Fibroblast of lung (primary cell): ENCODE results near the gene DPP10. TPM values are rescaled to one million over a fixed set of nuclear protein-coding genes. Genes with fewer than 3 reads are reported as not detected.

Source experiments
- DNase-seq, 2 donors: peaks; one replicate each; pipeline versions ENCODE4 v3.0.0 to v3.0.0-alpha.2; 2010; ENCODE audit warnings: low read depth in 2 of 2
- H2AFZ ChIP-seq: 2 replicates; pipeline ENCODE4 v1.5.1; 2012; ENCODE audit warnings: low read length, control low read depth, inconsistent platforms
- H3K27ac ChIP-seq: 2 replicates; pipeline ENCODE4 v1.5.1; 2011; ENCODE audit warnings: low read length, control low read depth; ENCODE audit not compliant: insufficient read depth
- H3K27me3 ChIP-seq: 2 replicates; pipeline ENCODE4 v1.5.1; 2011; ENCODE audit warnings: mild to moderate bottlenecking, low read length; ENCODE audit not compliant: control insufficient read depth, insufficient read depth
- H3K36me3 ChIP-seq: 2 replicates; pipeline ENCODE4 v1.5.1; 2011; ENCODE audit warnings: low read length; ENCODE audit not compliant: control insufficient read depth, insufficient read depth
- H3K4me1 ChIP-seq: 2 replicates; pipeline ENCODE4 v1.5.1; 2011; ENCODE audit warnings: low read length; ENCODE audit not compliant: control insufficient read depth, insufficient read depth; ENCODE audit errors: extremely low read depth
- H3K4me2 ChIP-seq: 2 replicates; pipeline ENCODE4 v1.5.1; 2011; ENCODE audit warnings: low read length, control low read depth; ENCODE audit not compliant: insufficient read depth; ENCODE audit errors: extremely low read depth
- H3K4me3 ChIP-seq, 4 experiments: fragments of 200-600 bp in 1 of 4; sonication (generic) in 1 of 4; replicated peaks in 1 of 4; 2 replicates each; pipeline ENCODE4 v1.5.1; 2011 to 2016; ENCODE audit warnings: low read length in 4 of 4, low read depth in 3 of 4, mild to moderate bottlenecking in 3 of 4, control low read depth in 2 of 4, inconsistent platforms in 1 of 4, mixed read lengths in 1 of 4; ENCODE audit not compliant: insufficient read depth in 1 of 4; ENCODE audit errors: control extremely low read depth in 1 of 4
- H3K79me2 ChIP-seq: 2 replicates; pipeline ENCODE4 v1.5.1; 2012; ENCODE audit warnings: mild to moderate bottlenecking, low read length, inconsistent platforms; ENCODE audit not compliant: control insufficient read depth, insufficient read depth
- H3K9ac ChIP-seq: 2 replicates; pipeline ENCODE4 v1.5.1; 2011; ENCODE audit warnings: mild to moderate bottlenecking, low read length, control low read depth; ENCODE audit not compliant: insufficient read depth
- H3K9me3 ChIP-seq: 2 replicates; pipeline ENCODE4 v1.5.1; 2012; ENCODE audit warnings: low read depth, low read length; ENCODE audit not compliant: control insufficient read depth, insufficient read depth
- H4K20me1 ChIP-seq: 2 replicates; pipeline ENCODE4 v1.5.1; 2011; ENCODE audit warnings: low read length; ENCODE audit not compliant: control insufficient read depth, insufficient read depth; ENCODE audit errors: extremely low read depth
- CTCF ChIP-seq, 2 donors: IDR thresholded peaks in 1 of 2; conservative IDR thresholded peaks in 1 of 2; 1 replicate in 1 of 2; 2 replicates in 1 of 2; pipeline ENCODE4 v1.5.1; 2011 to 2012; ENCODE audit warnings: low read length in 2 of 2, control low read depth in 1 of 2, inconsistent platforms in 1 of 2, low read depth in 1 of 2, mild to moderate bottlenecking in 1 of 2
- EZH2 ChIP-seq: IDR thresholded peaks from 2 replicates; pipeline ENCODE4 v1.5.1; 2012; ENCODE audit warnings: low read length, control low read depth, mild to moderate bottlenecking; ENCODE audit errors: missing control alignments
- polyA plus RNA-seq, 2 donors: library from polyadenylated mRNA; depleted of rRNA in 1 of 2; stranded (reverse) in 1 of 2; unstranded in 1 of 2; fragments of >200 nt; gene quantifications; 2 replicates each; pipeline ENCODE4 v1.2.1, GENCODE V29; 2011 to 2012; ENCODE audit warnings: missing spikeins in 1 of 2
- total RNA-seq: library from RNA; depleted of rRNA; stranded (reverse); fragments of >200 nt; gene quantifications from 2 replicates; pipeline ENCODE4 v1.2.1, GENCODE V29; 2014

The DPP10 gene
- total and polyA plus RNA-seq, 2 donors (not counting 1 experiment from before 2014, with no cell fraction given) = not detected

- Histone ChIP-seq H3K9ac (no peak overlapping the region), H3K27me3 (no peaks in the 10 kb centered on the region), H3K4me2 (no peak overlapping the region), H3K9me3 (no peaks in the 10 kb centered on the region), H3K79me2 (no peaks in the 10 kb centered on the region), H3K27ac (no peak overlapping the region), H4K20me1 (no peaks in the 10 kb centered on the region), H3K4me3 (no peak overlapping the region), H2AFZ (no peak overlapping the region), H3K4me1 (no peaks in the 10 kb centered on the region), H3K36me3 (no peaks in the 10 kb centered on the region)
- no peak for TF ChIP-seq EZH2
- TF ChIP-seq CTCF (conservative IDR thresholded peaks at IDR 0.05 in 1 of 2, IDR thresholded peaks at IDR 0.05 in 1 of 2; ENCODE audit: low read depth in 1 of 2, low read length in 2 of 2) = no peak
- no peak for DNase-seq
Observed at GRCh38 chr2:114457956-114458355, 15.5 kb downstream of the DPP10 start.

- H3K9ac ChIP-seq = no peak overlapping the region
- no peaks in the 10 kb centered on the region for H3K79me2 ChIP-seq
- TF ChIP-seq EZH2 = no peak
- no peak for TF ChIP-seq CTCF (conservative IDR thresholded peaks at IDR 0.05 in 1 of 2, IDR thresholded peaks at IDR 0.05 in 1 of 2; ENCODE audit: low read depth in 1 of 2, low read length in 2 of 2)
- no peaks in the 10 kb centered on the region for H3K9me3 ChIP-seq
- H2AFZ ChIP-seq = no peak overlapping the region
- H3K4me3 ChIP-seq = no peak overlapping the region
- no peak overlapping the region for H3K27ac ChIP-seq
- no peak for DNase-seq
- no peaks in the 10 kb centered on the region for H4K20me1 ChIP-seq
- H3K4me2 ChIP-seq = no peak overlapping the region
- H3K36me3 ChIP-seq = no peaks in the 10 kb centered on the region
- H3K4me1 ChIP-seq = no peaks in the 10 kb centered on the region
- H3K27me3 ChIP-seq = no peaks in the 10 kb centered on the region
Observed at GRCh38 chr2:114461116-114461515, 18.7 kb downstream of the DPP10 start.

- no peak for DNase-seq
- no peak overlapping the region for H3K9ac ChIP-seq
- H3K27me3 ChIP-seq = no peaks in the 10 kb centered on the region
- H3K27ac ChIP-seq = no peak overlapping the region
- no peaks in the 10 kb centered on the region for H3K36me3 ChIP-seq
- H3K9me3 ChIP-seq = no peaks in the 10 kb centered on the region
- H2AFZ ChIP-seq = no peak overlapping the region
- TF ChIP-seq EZH2 = no peak
- no peak for TF ChIP-seq CTCF (conservative IDR thresholded peaks at IDR 0.05 in 1 of 2, IDR thresholded peaks at IDR 0.05 in 1 of 2; ENCODE audit: low read depth in 1 of 2, low read length in 2 of 2)
- no peaks in the 10 kb centered on the region for H3K79me2 ChIP-seq
- no peaks in the 10 kb centered on the region for H3K4me1 ChIP-seq
- H3K4me2 ChIP-seq = no peak overlapping the region
- no peak overlapping the region for H3K4me3 ChIP-seq
- H4K20me1 ChIP-seq = no peaks in the 10 kb centered on the region
Observed at GRCh38 chr2:114464961-114465706, 22.7 kb downstream of the DPP10 start.
